Calu3 (cell line): ENCODE measurements around the gene PLCD4. TPM values are rescaled to one million over a fixed set of nuclear protein-coding genes. Genes with fewer than 3 reads are reported as not detected.

Experiments
- Bru-seq: library from RNA; stranded (reverse); fragments of 400-500 nt; gene quantifications from one replicate; lab custom pipeline; 2021; lab: Mats Ljungman, UMichigan
- BruChase-seq, 2 experiments: library from RNA; stranded (reverse); fragments of 400-500 nt; gene quantifications; one replicate each; lab custom pipeline; 2021; lab: Mats Ljungman, UMichigan
- BruUV-seq: library from RNA; stranded (reverse); fragments of 400-500 nt; replicated peaks from 2 replicates; lab custom pipeline; 2021; lab: Mats Ljungman, UMichigan
- CTCF ChIA-PET: fragments of 300-600 bp; sonication (Branson Sonifier 250); formaldehyde crosslinking; loops from one replicate; lab custom pipeline; 2022; ENCODE audit warnings: antibody characterized with exemption; lab: Charles Lee
- DNase-seq: peaks from one replicate; pipeline ENCODE4 v3.0.0; 2022
- H3K27ac Mint-ChIP-seq: one replicate; pipeline ENCODE4 v1.8.0; 2022; ENCODE audit warnings: mixed read lengths; ENCODE audit not compliant: unreplicated experiment
- H3K27me3 Mint-ChIP-seq: one replicate; pipeline ENCODE4 v1.8.0; 2022; ENCODE audit warnings: mixed read lengths; ENCODE audit not compliant: unreplicated experiment
- H3K36me3 Mint-ChIP-seq: one replicate; pipeline ENCODE4 v1.8.0; 2022; ENCODE audit warnings: mild to moderate bottlenecking, moderate library complexity, mixed read lengths; ENCODE audit not compliant: insufficient read depth, unreplicated experiment
- H3K4me1 Mint-ChIP-seq: one replicate; pipeline ENCODE4 v1.8.0; 2022; ENCODE audit warnings: mild to moderate bottlenecking, low read depth, mixed read lengths; ENCODE audit not compliant: unreplicated experiment
- H3K4me3 Mint-ChIP-seq: one replicate; pipeline ENCODE4 v1.8.0; 2022; ENCODE audit warnings: mild to moderate bottlenecking, low read depth, moderate library complexity, mixed read lengths; ENCODE audit not compliant: unreplicated experiment
- H3K9me3 Mint-ChIP-seq: one replicate; pipeline ENCODE4 v1.8.0; 2022; ENCODE audit warnings: low read depth, mixed read lengths; ENCODE audit not compliant: unreplicated experiment
- intact Hi-C: fragments of 100-400 bp; cut with micrococcal nuclease; formaldehyde crosslinking; loops from one replicate; pipeline ENCODE4 v1.10.0; 2022; ENCODE audit not compliant: unreplicated experiment
- long read RNA-seq: library from polyadenylated mRNA; stranded (forward); transcript quantifications from one replicate; pipeline ENCODE4 v2.0.0, GENCODE V29; 2022
- total RNA-seq: library from RNA; stranded (reverse); gene quantifications from 2 replicates; pipeline ENCODE4 v1.2.3, GENCODE V29; 2022
- TF ChIP-seq, protein P1 (sequence below): fragments of 200-600 bp; IDR thresholded peaks from one replicate; pipeline ENCODE4 v1.8.0; 2022; ENCODE audit warnings: antibody characterized with exemption; ENCODE audit not compliant: unreplicated experiment

The PLCD4 gene
- 0.38 and 0.95 TPM in 2 replicates for total RNA-seq
- percentile 19 among the genes with signal in this experiment for Bru-seq, nascent RNA
- BruChase-seq, experiment 1, labeled RNA remaining after a 6-hour chase, result percentile 20 among the genes with signal in this experiment
- percentile 17 among the genes with signal in this experiment for BruChase-seq, experiment 2, labeled RNA remaining after a 2-hour chase
- long read RNA-seq, result 0 reads

DNA sequence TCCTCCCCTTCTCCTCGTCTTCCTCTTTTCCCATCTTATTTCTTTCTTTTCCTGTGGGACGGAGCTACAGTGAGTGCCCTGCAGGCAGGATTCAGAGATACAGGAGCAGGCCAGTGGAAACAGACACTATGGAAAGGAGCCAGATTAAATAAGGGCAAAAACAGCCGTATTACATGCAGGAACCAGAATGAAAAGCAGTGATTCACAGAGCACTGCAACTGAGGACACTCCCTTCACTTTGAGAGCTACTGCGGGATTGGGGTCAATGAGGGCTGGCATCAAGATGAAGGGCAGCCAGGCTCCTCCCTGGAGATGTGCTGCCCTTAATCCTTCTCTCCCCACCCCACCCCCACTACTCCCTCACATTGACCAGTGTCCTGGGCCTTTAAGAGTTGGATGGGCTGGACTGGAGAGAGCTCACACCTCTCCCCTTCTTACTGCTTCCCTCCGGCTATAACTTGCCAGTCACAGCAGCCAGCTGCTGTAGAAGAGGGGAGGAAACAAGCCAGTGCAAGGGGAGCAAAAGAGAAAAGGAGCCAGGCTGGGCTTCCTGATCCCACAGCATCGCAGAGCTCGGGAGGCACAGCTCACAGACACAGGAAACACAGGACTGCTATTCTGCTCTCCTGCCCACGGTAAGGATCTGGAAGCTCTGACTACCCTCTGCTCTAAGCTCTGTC is at the start of gene PLCD4:
PLCD4 (plus strand) TSS at position 464 of the 680 bp plus-strand sequence. CDS start 7,841 bp downstream, outside the sequence.
- TF ChIP-seq, protein P1, sequence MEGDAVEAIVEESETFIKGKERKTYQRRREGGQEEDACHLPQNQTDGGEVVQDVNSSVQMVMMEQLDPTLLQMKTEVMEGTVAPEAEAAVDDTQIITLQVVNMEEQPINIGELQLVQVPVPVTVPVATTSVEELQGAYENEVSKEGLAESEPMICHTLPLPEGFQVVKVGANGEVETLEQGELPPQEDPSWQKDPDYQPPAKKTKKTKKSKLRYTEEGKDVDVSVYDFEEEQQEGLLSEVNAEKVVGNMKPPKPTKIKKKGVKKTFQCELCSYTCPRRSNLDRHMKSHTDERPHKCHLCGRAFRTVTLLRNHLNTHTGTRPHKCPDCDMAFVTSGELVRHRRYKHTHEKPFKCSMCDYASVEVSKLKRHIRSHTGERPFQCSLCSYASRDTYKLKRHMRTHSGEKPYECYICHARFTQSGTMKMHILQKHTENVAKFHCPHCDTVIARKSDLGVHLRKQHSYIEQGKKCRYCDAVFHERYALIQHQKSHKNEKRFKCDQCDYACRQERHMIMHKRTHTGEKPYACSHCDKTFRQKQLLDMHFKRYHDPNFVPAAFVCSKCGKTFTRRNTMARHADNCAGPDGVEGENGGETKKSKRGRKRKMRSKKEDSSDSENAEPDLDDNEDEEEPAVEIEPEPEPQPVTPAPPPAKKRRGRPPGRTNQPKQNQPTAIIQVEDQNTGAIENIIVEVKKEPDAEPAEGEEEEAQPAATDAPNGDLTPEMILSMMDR, result no peak
- peak; percentile 5 for DNase-seq
- peaks cover 53% of the 10 kb centered on the region for H3K27me3 Mint-ChIP-seq
- intact Hi-C loops, result no loop called here
- H3K27ac Mint-ChIP-seq, result no peak within 1 kb of the TSS
- BruUV-seq, result no TSS peak
- no peak within 1 kb of the TSS for H3K4me3 Mint-ChIP-seq
- H3K4me1 Mint-ChIP-seq, result peaks cover 23% of the 10 kb centered on the region
- CTCF ChIA-PET, result interaction anchor here (0.5 to 0.7 kb wide), 2 partner anchors 24 to 60 kb away, joined by 3 to 6 read pairs; no protein-coding TSS in a partner anchor
- H3K9me3 Mint-ChIP-seq, result no peaks in the 10 kb centered on the region
- no peaks in the 10 kb centered on the region for H3K36me3 Mint-ChIP-seq

DNA sequence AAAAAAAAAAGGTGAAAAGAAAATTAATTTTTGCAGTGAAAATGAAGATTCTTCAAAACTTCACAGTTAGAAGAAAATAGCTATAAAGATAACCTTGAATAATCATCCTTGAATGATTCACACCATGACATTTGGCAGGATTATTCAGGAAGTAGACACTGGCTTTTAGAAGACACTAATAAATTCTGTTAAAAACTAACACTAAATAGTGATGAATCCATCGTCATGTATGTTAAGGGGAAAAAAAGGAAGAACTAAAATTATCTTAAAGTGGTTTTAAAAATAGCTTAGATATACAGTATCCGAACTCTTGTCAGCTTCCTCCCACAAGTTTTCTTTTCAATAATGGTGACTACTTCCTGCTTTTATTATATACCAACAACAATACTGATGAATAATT is 49.8 kb upstream of the PLCD4 start:
- intact Hi-C loops, result no loop called here
- H3K27me3 Mint-ChIP-seq, result no peaks in the 10 kb centered on the region
- H3K4me1 Mint-ChIP-seq, result no peaks in the 10 kb centered on the region
- no peaks in the 10 kb centered on the region for H3K9me3 Mint-ChIP-seq
- no peak for DNase-seq
- H3K4me3 Mint-ChIP-seq, result no peak overlapping the region
- CTCF ChIA-PET, result no interaction called here
- TF ChIP-seq, protein P1, result no peak
- no TSS peak for BruUV-seq
- no peak overlapping the region for H3K27ac Mint-ChIP-seq
- peaks cover 34% of the 10 kb centered on the region for H3K36me3 Mint-ChIP-seq

DNA sequence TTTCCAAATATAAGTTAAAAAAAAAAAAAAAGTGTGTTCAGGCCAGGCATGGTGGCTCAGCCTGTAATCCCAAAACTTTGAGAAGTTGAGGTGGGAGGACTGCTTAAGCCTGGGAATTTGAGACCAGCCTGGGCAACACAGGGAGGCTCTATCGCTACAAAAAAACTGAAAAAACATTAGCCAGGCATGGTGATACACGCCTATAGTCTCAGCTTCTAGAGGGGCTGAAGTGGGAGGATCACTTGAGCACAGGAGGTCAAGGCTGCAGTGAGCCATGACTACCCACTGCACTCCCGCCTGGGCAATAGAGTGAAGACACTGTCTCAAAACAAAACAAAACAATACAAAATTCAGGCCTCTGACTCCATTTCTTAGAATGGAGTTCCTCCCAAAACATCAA is 48.7 kb upstream of the PLCD4 start:
- CTCF ChIA-PET, result no interaction called here
- Mint-ChIP-seq H3K9me3 (no peaks in the 10 kb centered on the region), H3K36me3 (peaks cover 37% of the 10 kb centered on the region), H3K4me1 (no peaks in the 10 kb centered on the region), H3K4me3 (no peak overlapping the region), H3K27ac (no peak overlapping the region), H3K27me3 (no peaks in the 10 kb centered on the region)
- no peak for DNase-seq
- BruUV-seq, result no TSS peak
- TF ChIP-seq, protein P1, result no peak
- intact Hi-C loops, result no loop called here

DNA sequence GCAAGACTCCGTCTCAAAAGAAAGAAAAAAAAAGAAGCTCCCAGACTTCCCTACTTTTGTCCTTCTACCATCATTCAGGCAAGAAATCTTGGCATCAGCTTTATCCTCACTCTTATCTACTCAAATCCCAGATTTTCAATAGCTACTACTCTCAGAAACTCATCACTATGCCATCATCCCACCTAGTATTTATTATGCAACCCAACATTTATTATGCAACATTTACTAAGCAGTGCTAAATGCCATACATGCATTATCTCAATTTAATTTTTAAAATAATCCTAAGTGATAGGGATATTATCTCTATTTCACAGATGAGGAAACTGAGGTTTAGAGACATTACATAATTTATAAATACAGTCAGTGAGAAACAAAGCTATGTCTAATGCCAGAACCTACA is 43.6 kb upstream of the PLCD4 start:
- H3K4me1 Mint-ChIP-seq, result peaks cover 18% of the 10 kb centered on the region
- H3K27ac Mint-ChIP-seq, result no peak overlapping the region
- TF ChIP-seq, protein P1, result no peak
- H3K9me3 Mint-ChIP-seq, result no peaks in the 10 kb centered on the region
- no peak for DNase-seq
- no peak overlapping the region for H3K4me3 Mint-ChIP-seq
- BruUV-seq, result no TSS peak
- peaks cover 56% of the 10 kb centered on the region for H3K36me3 Mint-ChIP-seq
- CTCF ChIA-PET, result interaction anchor here (0.6 kb wide), 1 partner anchor 35 kb away, joined by 3 read pairs; no protein-coding TSS in a partner anchor
- no peaks in the 10 kb centered on the region for H3K27me3 Mint-ChIP-seq
- intact Hi-C loops, result no loop called here
